AG10803 (cell line): ENCODE data around the gene IRS4.

Source experiments
- DNase-seq: peaks from one replicate; pipeline ENCODE4 v3.0.0; 2010; ENCODE audit warnings: low read depth
- H3K4me3 ChIP-seq: 2 replicates; pipeline ENCODE4 v1.5.1; 2011; ENCODE audit warnings: mild to moderate bottlenecking, low read length, control low read depth
- CTCF ChIP-seq: conservative IDR thresholded peaks from 2 replicates; pipeline ENCODE4 v1.5.1; 2011; ENCODE audit warnings: mild to moderate bottlenecking, low read length, control low read depth, inconsistent platforms

Gene IRS4

GRCh38 chrX:108735091-108735678 is 1.2 kb downstream of the IRS4 start:
- no peak for DNase-seq
- TF ChIP-seq CTCF = no peak

DNA sequence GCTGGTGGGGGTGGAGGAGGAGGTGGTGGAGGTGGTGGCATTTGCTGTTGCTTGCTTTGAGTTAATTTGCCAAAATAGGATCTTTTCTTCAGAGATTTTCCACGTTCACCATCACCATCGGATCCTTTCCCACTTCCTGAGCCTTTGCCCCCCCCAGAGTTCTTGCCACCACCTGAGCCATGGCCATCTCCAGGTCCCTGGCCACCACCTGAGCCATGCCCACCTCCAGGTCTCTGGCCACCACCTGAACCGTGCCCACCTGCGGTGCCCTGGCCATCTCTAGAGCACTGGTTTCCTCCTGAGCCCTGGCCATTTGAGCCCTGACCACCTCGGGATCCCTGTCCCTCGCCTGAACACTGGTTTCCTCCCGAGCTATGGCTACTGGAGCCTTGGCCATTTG is 1.9 kb downstream of the IRS4 start:
- H3K4me3 ChIP-seq = no peak overlapping the region
- TF ChIP-seq CTCF = no peak
- DNase-seq = no peak

More at GRCh38 chrX:108735091-108735678, 1.2 kb downstream of the IRS4 start:
- no peak overlapping the region for H3K4me3 ChIP-seq

- DNase-seq = no peak
- no peak overlapping the region for H3K4me3 ChIP-seq
- no peak for TF ChIP-seq CTCF
Measured at GRCh38 chrX:108732630-108733321, 3.6 kb downstream of the IRS4 start.

DNA sequence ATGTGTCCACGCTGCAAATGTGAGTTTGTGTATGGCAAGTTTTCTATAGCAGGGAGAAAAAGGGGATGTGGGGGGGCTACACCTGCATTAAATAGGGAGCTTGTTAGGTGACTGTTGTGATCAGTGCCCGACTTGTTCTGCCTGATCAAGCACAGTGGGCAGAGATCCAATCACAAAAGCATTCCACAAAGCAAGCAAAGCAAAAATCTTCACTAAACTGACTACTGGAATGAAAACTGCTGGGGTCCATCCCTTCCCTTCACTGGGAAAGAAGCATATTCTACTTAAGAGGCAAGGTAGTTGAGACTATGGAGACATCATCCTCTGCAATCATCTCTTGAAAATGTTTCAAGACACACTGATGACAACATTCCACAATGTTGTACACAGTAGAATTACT is 5.2 kb downstream of the IRS4 start:
- no peak for TF ChIP-seq CTCF
- no peak overlapping the region for H3K4me3 ChIP-seq
- no peak for DNase-seq

- H3K4me3 ChIP-seq = no peak overlapping the region
- no peak for TF ChIP-seq CTCF
- no peak for DNase-seq
Measured at GRCh38 chrX:108726748-108727147, 9.6 kb downstream of the IRS4 start.

GRCh38 chrX:108722561-108722960 is 13.8 kb downstream of the IRS4 start:
- H3K4me3 ChIP-seq = no peak overlapping the region
- TF ChIP-seq CTCF = no peak
- no peak for DNase-seq

DNA sequence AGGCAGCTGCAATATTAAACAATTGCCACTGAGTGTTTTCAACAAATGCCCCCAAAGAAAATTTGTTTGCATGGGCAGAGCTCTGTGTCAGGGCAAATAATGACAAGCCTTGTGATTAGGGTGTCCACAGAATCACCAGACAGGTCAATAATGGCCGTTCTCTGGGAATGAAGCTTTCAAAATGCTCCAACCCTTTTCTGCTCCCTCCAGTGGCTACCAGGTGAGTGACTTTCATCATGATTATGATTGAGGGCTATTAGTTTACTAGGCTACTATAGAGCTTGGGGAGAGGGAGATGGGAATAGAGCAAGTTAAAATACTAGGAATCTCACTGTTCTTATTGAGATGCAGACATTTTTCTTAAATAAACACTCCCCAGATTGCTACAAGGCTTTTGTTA is 23.5 kb downstream of the IRS4 start:
- H3K4me3 ChIP-seq = no peak overlapping the region
- no peak for TF ChIP-seq CTCF
- no peak for DNase-seq
